LoVo (cell line): ENCODE results near the gene RWDD3.

Experiments
- DNase-seq: peaks from one replicate; pipeline ENCODE4 v3.0.0-alpha.2; 2016; ENCODE audit warnings: low spot score

The RWDD3 gene

DNA sequence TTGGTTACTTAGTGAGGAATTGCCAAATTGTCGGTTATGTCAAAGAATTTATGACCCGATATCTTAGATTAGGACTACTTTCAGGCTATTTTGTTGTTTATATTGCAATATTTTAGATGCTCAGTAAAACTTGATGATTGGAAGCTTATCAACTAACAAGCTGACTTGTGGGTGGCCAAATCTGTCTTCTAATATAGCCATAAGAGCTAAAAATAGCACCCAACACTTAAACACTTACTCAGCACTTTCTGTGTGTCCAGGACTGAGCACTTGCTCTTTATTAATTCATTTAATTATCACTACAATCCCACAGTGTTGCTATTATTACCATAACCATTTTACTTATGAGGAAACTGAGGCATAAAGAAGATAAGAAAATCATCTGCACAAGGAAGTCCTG is 50.4 kb downstream of the RWDD3 start:
- no peak for DNase-seq

DNA sequence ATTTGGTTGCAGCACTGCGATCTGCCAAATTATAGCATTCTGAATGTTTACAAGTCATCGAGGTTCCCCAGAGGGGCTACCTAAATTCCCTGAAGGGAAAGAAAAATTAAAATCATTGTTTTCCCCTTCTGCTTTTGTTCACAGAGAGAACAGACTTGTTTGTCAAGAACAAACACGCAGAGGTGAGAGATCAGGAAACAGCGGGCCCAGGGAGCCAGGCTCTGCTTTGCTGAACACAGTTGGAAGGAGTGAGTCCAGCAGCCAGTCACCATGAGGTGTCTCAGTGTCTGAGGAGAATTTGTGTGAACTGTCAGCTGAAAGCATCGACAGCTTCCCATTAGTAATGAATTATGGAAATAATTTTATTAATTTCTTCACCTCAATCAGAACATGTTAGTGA is 52.5 kb downstream of the RWDD3 start:
- DNase-seq: no peak

DNA sequence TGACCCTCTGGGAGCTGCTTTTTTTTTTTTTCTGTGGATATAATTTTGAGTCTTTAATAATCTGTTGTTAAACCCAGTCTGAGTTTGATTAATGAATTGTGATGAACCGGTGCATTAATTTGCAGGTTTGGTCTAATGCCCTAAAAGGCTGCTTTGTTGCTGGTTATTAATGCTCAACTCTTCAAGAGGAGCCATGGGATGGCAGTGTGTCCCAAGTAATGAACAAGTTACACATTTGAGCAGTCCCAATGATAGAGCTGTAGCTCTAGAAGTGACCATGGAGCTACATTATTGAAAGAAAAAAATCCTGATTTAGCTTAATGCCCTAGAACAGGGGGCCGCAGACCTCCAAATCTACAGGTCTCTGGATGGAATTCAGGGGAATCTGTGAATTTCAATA is 53.1 kb downstream of the RWDD3 start:
- DNase-seq: peak; percentile 15

DNA sequence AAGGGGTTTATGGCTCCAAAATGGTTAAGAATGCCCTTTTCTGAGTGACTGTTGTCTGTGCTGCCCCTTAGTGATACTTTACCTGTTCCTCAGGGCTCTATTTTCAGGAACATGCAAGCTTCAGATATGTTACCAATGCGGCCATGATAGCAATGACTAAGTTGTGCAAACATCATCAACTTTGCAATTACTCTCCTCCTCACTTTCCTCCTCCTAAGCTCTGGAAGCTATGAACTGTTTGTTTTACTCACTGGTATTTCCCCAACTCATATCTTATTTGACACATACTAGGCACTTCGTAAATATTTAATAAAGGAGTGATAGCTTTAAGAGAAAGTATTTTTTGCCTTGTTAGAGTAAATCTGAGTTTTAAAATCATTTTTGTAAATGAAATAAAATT is 53.8 kb downstream of the RWDD3 start:
- no peak for DNase-seq
